ENCODE results near the gene TENT4A. TPM values are rescaled to one million over a fixed set of nuclear protein-coding genes. Genes with fewer than 3 reads are reported as not detected.

Gene TENT4A
- total RNA-seq, 2 experiments from 2014 or later: 29.2 to 33.3 TPM

- Mint-ChIP-seq H3K4me3 (no peak overlapping the region), H3K36me3 (ENCODE audit: low read depth) (no peaks in the 10 kb centered on the region), H3K4me1 (peaks cover 6% of the 10 kb centered on the region), H3K9me3 (ENCODE audit: low read depth) (no peaks in the 10 kb centered on the region), H3K27ac (no peak overlapping the region), H3K27me3 (peaks cover 23% of the 10 kb centered on the region)
- ATAC-seq (no peak), DNase-seq (no peak)
- ChIA-PET POLR2A (no interaction called here), CTCF (interaction anchor here (0.6 to 1.1 kb wide), 2 partner anchors 44 to 540 kb away, joined by 3 read pairs; no protein-coding TSS in a partner anchor)
- intact Hi-C loops (cut with DNase I, micrococcal nuclease): no loop called here
These were observed 12.4 kb upstream of the TENT4A start for GRCh38 chr5:6700685-6701355.

- Mint-ChIP-seq H3K27ac (no peak overlapping the region), H3K4me1 (peaks cover 6% of the 10 kb centered on the region)
- DNase-seq: no peak
These were observed 11.7 kb upstream of the TENT4A start for GRCh38 chr5:6701491-6701890.

GRCh38 chr5:6702633-6703032, 10.6 kb upstream of the TENT4A start:
- no peak for DNase-seq
- H3K27me3 Mint-ChIP-seq: peaks cover 15% of the 10 kb centered on the region
- peaks cover 6% of the 10 kb centered on the region for H3K4me1 Mint-ChIP-seq
- no peak for ATAC-seq
- ChIA-PET POLR2A (no interaction called here), CTCF (interaction anchor here (0.6 kb wide), 1 partner anchor 8 kb away, joined by 3 read pairs; no protein-coding TSS in a partner anchor)
- no peak overlapping the region for H3K4me3 Mint-ChIP-seq
- H3K27ac Mint-ChIP-seq: no peak overlapping the region
- no peaks in the 10 kb centered on the region for H3K36me3 Mint-ChIP-seq (ENCODE audit: low read depth)
- no peaks in the 10 kb centered on the region for H3K9me3 Mint-ChIP-seq (ENCODE audit: low read depth)
- intact Hi-C loops (cut with DNase I, micrococcal nuclease): no loop called here

More at GRCh38 chr5:6701491-6701890, 11.7 kb upstream of the TENT4A start:
- Mint-ChIP-seq H3K27me3 (peaks cover 20% of the 10 kb centered on the region), H3K4me3 (no peak overlapping the region), H3K9me3 (ENCODE audit: low read depth) (no peaks in the 10 kb centered on the region), H3K36me3 (ENCODE audit: low read depth) (no peaks in the 10 kb centered on the region)
- intact Hi-C loops (cut with DNase I, micrococcal nuclease): no loop called here
- ChIA-PET CTCF (no interaction called here), POLR2A (no interaction called here)
- no peak for ATAC-seq

- Mint-ChIP-seq H3K4me1 (peaks cover 8% of the 10 kb centered on the region), H3K36me3 (ENCODE audit: low read depth) (no peaks in the 10 kb centered on the region), H3K27me3 (peaks cover 12% of the 10 kb centered on the region), H3K4me3 (no peak overlapping the region), H3K27ac (no peak overlapping the region), H3K9me3 (ENCODE audit: low read depth) (no peaks in the 10 kb centered on the region)
- DNase-seq: no peak
- ChIA-PET CTCF (no interaction called here), POLR2A (no interaction called here)
- no peak for ATAC-seq
- intact Hi-C loops (cut with DNase I, micrococcal nuclease): no loop called here
These were observed 9.4 kb upstream of the TENT4A start for GRCh38 chr5:6703806-6704205.

GRCh38 chr5:6704361-6704851, 8.8 kb upstream of the TENT4A start:
- ChIA-PET CTCF (no interaction called here), POLR2A (no interaction called here)
- Mint-ChIP-seq H3K36me3 (ENCODE audit: low read depth) (no peaks in the 10 kb centered on the region), H3K9me3 (ENCODE audit: low read depth) (no peaks in the 10 kb centered on the region), H3K27ac (no peak overlapping the region), H3K4me3 (no peak overlapping the region), H3K27me3 (peaks cover 11% of the 10 kb centered on the region), H3K4me1 (peaks cover 9% of the 10 kb centered on the region)
- ATAC-seq: no peak
- DNase-seq: no peak
- intact Hi-C loops (cut with DNase I, micrococcal nuclease): no loop called here

GRCh38 chr5:6705088-6705487, 8.1 kb upstream of the TENT4A start:
- no peak overlapping the region for H3K4me3 Mint-ChIP-seq
- peak; percentile 49 for DNase-seq

GRCh38 chr5:6705959-6706358, 7.3 kb upstream of the TENT4A start:
- H3K36me3 Mint-ChIP-seq (ENCODE audit: low read depth): no peaks in the 10 kb centered on the region

More at GRCh38 chr5:6705088-6705487, 8.1 kb upstream of the TENT4A start:
- H3K4me1 Mint-ChIP-seq: peaks cover 9% of the 10 kb centered on the region
- no peaks in the 10 kb centered on the region for H3K9me3 Mint-ChIP-seq (ENCODE audit: low read depth)
- peaks cover 7% of the 10 kb centered on the region for H3K27me3 Mint-ChIP-seq
- intact Hi-C loops (cut with DNase I, micrococcal nuclease): no loop called here
- no peaks in the 10 kb centered on the region for H3K36me3 Mint-ChIP-seq (ENCODE audit: low read depth)
- POLR2A ChIA-PET: no interaction called here
- H3K27ac Mint-ChIP-seq: no peak overlapping the region
- ATAC-seq: peak; percentile 70
- CTCF ChIA-PET: no interaction called here

GRCh38 chr5:6707852-6708251, 5.4 kb upstream of the TENT4A start:
- no peak for DNase-seq
- no peak overlapping the region for H3K27ac Mint-ChIP-seq
- no peaks in the 10 kb centered on the region for H3K36me3 Mint-ChIP-seq (ENCODE audit: low read depth)
- ATAC-seq: no peak
- no peak overlapping the region for H3K4me3 Mint-ChIP-seq
- intact Hi-C loops (cut with DNase I, micrococcal nuclease): no loop called here
- ChIA-PET POLR2A (no interaction called here), CTCF (interaction anchor here (0.5 kb wide), 1 partner anchor 8 kb away, joined by 3 read pairs; no protein-coding TSS in a partner anchor)
- no peaks in the 10 kb centered on the region for H3K27me3 Mint-ChIP-seq
- H3K9me3 Mint-ChIP-seq (ENCODE audit: low read depth): no peaks in the 10 kb centered on the region
- H3K4me1 Mint-ChIP-seq: peaks cover 17% of the 10 kb centered on the region

More at GRCh38 chr5:6705959-6706358, 7.3 kb upstream of the TENT4A start:
- Mint-ChIP-seq H3K27ac (no peak overlapping the region), H3K27me3 (peaks cover 1% of the 10 kb centered on the region), H3K9me3 (ENCODE audit: low read depth) (no peaks in the 10 kb centered on the region), H3K4me3 (no peak overlapping the region), H3K4me1 (peaks cover 9% of the 10 kb centered on the region)
- intact Hi-C loops (cut with DNase I, micrococcal nuclease): no loop called here
- ChIA-PET POLR2A (no interaction called here), CTCF (interaction anchor here (1.1 kb wide), 1 partner anchor 27 kb away, joined by 3 read pairs; no protein-coding TSS in a partner anchor)
- ATAC-seq: no peak
- no peak for DNase-seq

GRCh38 chr5:6708814-6709213, 4.4 kb upstream of the TENT4A start:
- H3K36me3 Mint-ChIP-seq (ENCODE audit: low read depth): no peaks in the 10 kb centered on the region
- H3K4me1 Mint-ChIP-seq: peaks cover 17% of the 10 kb centered on the region
- no peaks in the 10 kb centered on the region for H3K9me3 Mint-ChIP-seq (ENCODE audit: low read depth)
- intact Hi-C loops (cut with DNase I, micrococcal nuclease): no loop called here
- no peak overlapping the region for H3K4me3 Mint-ChIP-seq
- POLR2A ChIA-PET: interaction anchor here (0.5 kb wide), 1 partner anchor 15 kb away, joined by 3 read pairs; no protein-coding TSS in a partner anchor
- ATAC-seq: no peak
- H3K27ac Mint-ChIP-seq: peak overlapping the region; percentile 12
- CTCF ChIA-PET: no interaction called here
- H3K27me3 Mint-ChIP-seq: no peaks in the 10 kb centered on the region
- DNase-seq: no peak

- ATAC-seq: no peak
- Mint-ChIP-seq H3K27ac (no peak overlapping the region), H3K4me1 (peaks cover 15% of the 10 kb centered on the region), H3K4me3 (no peak overlapping the region), H3K9me3 (ENCODE audit: low read depth) (no peaks in the 10 kb centered on the region), H3K36me3 (ENCODE audit: low read depth) (peaks cover 3% of the 10 kb centered on the region), H3K27me3 (no peaks in the 10 kb centered on the region)
- intact Hi-C loops (cut with DNase I, micrococcal nuclease): loop anchor here (5.0 to 10.0 kb wide), 4 partner anchors 1155 to 1745 kb away; partner anchors contain the start of genes FASTKD3 (in 2 of the 2), MTRR (in 2 of the 2) and ICE1 (in 1 of the 2)
- POLR2A ChIA-PET: no interaction called here
- no peak for DNase-seq
- CTCF ChIA-PET: interaction anchor here (0.6 kb wide), 1 partner anchor 57 kb away, joined by 6 read pairs; no protein-coding TSS in a partner anchor
These were observed 3.2 kb upstream of the TENT4A start for GRCh38 chr5:6710070-6710469.

GRCh38 chr5:6710551-6711318, 2.5 kb upstream of the TENT4A start:
- no peak overlapping the region for H3K4me3 Mint-ChIP-seq
- no peak overlapping the region for H3K27ac Mint-ChIP-seq
- DNase-seq (no peak), ATAC-seq (no peak)
- H3K27me3 Mint-ChIP-seq: no peaks in the 10 kb centered on the region
- peaks cover 9% of the 10 kb centered on the region for H3K36me3 Mint-ChIP-seq (ENCODE audit: low read depth)
- POLR2A ChIA-PET: no interaction called here
- H3K4me1 Mint-ChIP-seq: peaks cover 11% of the 10 kb centered on the region
- CTCF ChIA-PET: interaction anchor here (0.6 to 0.7 kb wide), 3 partner anchors 8 to 57 kb away, joined by 3 to 6 read pairs (median 4); no protein-coding TSS in a partner anchor
- intact Hi-C loops (cut with DNase I, micrococcal nuclease): loop anchor here (5.0 to 10.0 kb wide), 4 partner anchors 1154 to 1744 kb away; partner anchors contain the start of genes FASTKD3 (in 2 of the 2), MTRR (in 2 of the 2) and ICE1 (in 1 of the 2)
- H3K9me3 Mint-ChIP-seq (ENCODE audit: low read depth): no peaks in the 10 kb centered on the region

Data from activated CD4-positive, alpha-beta T cell treated with anti-CD3 and anti-CD28 coated beads for 36 hours (primary cell).